NOMO-1 treated with DMSO at 0.1 percent for 48 hours (cell line): ENCODE results near the gene ELAVL1.

ENCODE experiments used
- DNase-seq: peaks from one replicate; lab custom pipeline; 2025; ENCODE audit not compliant: unreplicated experiment; lab: John Stamatoyannopoulos, UW

The ELAVL1 gene

DNA sequence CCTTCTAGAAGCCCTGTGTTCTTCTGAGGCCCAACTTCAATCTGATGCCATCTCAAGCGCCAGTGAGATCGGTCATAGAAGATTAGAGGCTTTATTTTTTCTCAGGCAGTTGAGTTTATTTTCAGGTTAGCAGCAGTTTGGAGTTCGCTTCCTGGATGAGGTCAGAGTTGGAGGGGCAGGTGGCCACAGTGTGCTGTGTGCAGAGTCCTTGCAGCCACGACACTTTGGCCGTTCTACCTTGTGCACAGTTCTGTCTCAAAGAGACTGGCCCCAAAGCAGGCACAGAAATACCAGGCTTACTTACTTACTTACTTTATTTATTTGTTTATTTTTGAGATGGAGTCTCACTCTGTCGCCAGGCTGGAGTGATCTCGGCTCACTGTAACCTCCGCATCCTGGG is 15.9 kb upstream of the ELAVL1 start:
- DNase-seq: no peak

DNA sequence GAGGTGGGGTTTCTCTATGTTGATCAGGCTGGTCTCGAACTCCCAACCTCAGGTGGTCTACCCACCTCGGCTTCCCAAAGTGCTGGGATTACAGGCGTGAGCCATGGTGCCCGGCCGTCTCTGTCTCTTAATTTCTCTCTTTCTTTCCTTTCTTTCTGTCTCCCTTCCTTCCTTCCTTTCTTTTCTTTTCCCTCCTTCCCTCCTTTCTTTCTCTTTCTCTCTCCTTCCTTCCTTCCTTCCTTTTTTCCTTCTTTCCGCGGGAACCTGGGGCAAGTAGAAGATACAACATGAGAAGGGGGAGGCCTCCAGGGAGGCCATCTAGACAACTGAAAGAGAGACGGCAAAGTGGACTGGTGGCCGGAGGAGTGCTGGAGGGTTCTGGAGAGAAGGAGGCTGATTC is 15.2 kb upstream of the ELAVL1 start:
- DNase-seq: no peak

DNA sequence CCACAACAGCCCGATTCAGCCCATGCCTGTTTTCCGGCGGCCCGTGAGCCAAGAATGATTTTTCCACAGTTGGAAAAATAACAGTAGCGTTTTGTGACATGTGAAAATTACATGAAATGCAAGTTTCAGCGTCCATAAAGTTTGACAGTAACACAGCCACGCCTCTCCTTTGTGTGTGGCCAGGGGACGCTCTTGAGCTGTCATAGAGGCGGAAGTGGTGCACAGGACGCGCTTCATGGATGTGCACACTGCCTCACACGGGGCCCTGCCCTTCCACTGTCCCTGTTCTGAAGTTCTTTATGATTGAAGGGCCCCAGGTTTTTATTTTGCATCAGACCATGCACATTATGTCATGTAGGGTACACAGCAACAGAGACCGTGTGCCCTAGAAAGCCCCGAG is 12.4 kb upstream of the ELAVL1 start:
- peak; percentile 17 for DNase-seq

DNA sequence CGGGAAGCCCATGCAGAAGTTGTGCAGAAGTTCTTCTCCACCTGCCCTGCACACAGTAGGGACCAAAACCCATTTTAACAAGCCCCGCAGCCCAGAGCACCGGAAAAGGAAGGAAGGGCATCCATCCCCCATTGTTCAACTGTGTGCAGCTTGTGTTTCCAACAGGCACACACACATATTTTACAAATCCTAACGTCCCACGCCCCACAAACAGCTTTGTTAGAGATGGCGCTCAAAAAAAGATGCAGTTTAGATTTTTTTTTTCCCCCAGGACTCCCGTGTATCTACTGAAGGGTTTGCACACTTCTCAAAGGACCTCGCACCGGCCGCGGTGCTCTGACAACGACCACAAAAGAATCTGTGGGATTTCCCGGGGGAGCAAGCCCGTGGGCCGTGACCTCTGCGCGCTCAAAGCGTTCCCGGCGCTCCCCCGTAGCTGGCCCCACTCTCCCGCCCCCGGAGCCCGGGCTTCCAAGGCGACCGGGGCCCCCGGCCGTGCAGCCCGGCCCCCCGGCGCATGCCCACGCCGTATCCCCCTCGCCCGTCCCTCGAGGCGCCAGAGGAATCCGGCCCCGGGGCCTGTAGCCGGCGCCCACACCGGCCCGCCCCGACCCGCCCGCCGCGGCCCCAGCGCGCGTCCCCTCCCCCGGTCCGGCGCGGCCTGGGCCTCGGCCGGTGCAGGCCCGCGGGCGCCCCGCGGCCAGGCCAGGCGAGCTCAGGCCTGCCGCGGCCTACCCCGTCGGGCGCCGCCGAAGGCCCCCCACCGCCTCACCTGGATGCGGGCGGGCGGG is 523 bp downstream of the ELAVL1 start:
- DNase-seq: peak; percentile 10

DNA sequence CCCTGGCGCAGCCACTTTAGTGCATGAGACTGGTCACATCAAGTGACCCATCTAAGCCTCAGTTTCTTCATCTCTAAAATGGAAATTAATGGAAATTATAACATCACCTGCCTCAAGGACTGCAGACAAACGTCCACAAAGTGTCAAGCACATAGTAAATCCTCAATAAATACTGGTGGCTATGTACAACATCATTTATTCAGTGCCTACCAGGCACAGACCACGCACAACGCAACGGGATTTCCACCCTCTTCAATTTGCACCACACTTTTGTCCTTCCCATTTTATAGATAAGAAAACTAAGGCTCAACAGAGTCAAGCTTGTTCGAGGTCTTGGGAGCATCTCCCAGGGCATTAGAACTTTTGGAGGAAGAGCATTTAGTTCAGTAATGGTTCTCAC is 1.4 kb downstream of the ELAVL1 start:
- no peak for DNase-seq

DNA sequence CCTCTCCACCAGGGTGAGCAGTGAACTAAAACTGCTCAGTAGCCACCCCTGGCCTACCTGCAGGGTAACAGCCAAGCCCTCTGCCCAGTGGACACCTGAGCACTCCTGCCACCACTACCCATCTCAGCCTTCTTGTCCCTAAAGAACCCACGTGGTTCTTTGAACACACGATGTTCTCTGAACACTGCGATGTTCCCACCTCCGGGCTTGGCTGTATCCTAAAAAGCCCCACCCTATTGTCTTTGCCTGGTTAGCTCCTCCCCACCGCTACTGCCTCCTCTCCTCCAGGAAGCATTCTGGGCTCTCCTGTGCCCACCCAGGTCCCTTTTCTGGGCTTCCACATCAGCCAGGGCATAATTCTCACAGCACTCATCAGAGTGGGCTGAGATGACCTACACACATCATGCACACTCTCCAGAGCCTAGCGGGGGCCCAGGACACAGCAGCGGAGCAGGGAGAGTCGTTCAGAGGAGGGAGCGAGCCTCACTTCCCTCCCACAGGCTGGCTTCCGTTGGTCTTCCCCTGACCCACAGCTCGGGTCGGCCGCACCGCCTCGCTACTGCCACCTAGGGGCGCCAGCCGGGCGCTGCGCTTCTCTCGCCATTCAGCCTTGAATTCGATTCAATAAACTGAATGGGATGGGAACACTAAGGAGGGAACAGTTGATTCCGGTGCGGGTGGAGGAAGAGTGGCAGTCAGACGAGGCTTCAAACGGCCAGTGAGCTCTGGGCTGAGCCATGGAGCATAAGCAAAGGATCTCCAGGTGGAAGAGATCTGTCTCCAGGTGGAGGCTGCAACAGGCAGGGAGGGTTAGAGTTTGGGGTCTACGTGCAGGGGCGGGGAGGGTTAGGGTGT is 3.2 kb downstream of the ELAVL1 start:
- DNase-seq: peak; percentile 80

DNA sequence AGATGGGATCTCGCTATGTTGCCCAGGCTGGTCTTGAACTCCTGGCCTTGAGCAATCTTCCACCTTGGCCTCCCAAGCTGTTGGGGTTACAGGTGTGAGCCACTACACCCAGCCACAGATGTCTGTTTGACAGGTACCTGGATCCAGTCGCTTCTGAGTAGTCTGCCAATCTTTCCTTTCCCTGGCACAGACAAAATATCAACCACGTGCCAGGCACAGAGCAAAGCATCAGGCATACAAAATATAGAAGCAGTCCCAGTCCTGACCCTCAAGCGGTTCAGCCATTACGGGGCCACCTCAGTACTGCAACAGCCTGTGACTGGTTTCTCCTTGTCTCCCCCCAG is 3.8 kb downstream of the ELAVL1 start:
- DNase-seq: no peak

DNA sequence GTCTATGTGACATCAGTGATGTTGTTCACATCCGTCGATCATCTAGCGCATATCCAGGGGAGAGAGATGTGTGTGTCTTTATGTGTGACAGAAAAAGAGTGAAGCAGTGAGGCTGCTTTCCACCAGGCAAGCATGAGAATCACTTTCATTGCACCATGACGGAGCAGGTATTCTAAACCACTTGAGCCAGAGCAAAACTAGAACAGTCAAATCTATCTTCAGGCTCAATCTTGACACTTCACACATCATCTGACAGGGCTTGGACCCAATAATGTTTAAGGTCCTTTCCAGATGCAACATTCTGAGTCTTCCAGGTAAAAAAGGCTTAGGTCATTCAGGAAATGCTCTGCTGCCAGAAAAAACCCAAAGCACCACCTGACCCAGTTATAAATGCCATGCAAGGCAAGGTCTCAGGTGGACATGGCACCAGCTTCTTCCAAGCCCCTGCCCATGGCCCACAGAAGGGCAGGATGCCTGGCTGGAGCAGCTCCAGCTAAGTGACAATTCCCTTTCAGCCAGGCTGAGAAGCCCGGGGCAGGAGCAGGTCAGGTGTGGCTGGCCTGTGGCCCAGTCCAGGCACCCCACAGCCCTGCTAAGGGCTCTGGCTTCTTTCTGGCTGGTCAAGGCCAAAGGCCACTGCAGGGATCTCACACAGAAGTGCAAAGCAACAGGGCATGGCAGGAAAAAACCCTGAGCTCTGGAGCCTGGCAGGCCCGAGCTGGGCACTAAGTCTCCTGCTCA is 5.0 kb downstream of the ELAVL1 start:
- DNase-seq: no peak

DNA sequence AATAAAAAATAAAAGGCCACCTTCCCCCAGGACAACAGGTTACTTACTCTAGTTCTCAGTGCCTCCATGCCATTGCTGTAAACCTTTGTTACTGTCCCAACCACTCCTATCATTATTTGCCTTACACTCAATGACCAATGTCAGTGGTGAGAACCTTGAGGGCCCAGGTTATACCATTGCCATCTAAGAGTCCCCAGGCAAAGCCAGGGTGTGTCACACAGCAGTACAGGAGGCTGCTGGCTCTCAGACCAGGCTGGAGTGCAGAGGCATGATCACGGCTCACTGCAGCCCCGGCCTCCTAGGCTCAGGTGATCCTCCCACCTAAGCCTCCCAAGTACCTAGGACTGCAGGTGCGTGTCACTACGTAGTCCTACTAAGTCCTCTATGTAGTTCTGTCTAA is 6.1 kb downstream of the ELAVL1 start:
- no peak for DNase-seq

DNA sequence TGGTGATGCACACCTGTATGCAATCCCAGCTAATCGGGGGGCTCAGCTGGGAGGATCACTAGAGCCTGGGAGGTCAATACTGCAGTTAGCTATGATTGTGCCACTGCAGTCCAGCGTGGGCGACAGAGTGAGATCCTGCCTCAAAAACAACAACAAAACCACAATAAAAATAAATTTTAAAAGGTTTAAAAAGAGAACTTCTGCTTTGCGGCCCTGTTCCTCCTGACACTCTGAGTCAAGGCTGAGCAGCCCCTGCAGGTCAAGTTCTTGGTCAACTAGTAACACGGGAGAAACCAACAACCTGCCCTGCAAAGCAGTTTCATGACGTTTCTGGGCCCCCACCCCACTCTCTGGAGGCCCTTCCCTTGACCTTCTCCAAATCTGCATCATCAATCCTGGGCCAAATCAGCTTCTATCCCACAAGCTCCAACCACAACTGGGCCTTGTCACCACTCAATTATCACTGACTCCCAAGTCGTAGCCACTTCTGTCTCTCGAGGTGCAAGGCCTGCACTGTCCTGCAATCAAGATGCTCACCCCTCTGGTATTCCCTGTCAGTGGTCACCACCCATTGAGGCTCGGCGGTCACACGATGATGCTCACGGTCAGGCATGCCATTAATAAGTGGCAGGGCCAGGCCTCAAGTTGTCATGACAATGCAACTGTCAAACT is 7.5 kb downstream of the ELAVL1 start:
- peak; percentile 32 for DNase-seq

DNA sequence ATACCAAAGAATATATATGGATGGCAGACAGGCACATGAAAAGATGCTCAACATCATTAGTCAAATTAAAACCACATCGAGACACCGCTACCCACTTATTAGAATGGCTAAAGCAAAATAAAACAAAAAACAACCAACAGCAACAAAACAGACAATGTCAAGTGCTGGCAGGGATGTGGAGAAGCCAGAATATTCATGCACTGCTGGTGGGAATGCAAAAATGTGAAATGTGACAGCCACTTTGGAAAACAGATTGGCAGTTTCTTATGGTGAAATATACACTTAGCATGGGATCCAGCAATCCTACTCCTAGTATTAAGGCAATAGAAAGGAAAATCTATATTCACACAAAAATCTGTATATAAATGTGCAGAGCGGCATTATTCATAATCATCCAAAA is 8.6 kb downstream of the ELAVL1 start:
- no peak for DNase-seq

DNA sequence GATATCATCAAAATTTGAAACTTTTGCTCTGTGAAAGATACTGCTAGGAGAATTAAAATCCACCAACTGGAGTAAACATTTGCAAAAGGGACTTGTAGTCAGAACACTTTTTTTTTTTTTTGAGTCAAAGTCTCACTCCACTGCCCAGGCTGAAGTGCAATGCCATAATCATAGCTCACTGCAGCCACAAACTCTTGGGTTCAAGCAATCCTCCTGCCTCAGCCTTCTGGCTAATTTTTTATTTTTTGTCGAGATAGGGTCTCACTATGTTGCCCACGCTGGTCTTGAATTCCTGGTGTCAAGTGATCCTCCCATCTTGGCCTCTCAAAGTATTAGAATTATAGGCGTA is 9.7 kb downstream of the ELAVL1 start:
- DNase-seq: no peak

DNA sequence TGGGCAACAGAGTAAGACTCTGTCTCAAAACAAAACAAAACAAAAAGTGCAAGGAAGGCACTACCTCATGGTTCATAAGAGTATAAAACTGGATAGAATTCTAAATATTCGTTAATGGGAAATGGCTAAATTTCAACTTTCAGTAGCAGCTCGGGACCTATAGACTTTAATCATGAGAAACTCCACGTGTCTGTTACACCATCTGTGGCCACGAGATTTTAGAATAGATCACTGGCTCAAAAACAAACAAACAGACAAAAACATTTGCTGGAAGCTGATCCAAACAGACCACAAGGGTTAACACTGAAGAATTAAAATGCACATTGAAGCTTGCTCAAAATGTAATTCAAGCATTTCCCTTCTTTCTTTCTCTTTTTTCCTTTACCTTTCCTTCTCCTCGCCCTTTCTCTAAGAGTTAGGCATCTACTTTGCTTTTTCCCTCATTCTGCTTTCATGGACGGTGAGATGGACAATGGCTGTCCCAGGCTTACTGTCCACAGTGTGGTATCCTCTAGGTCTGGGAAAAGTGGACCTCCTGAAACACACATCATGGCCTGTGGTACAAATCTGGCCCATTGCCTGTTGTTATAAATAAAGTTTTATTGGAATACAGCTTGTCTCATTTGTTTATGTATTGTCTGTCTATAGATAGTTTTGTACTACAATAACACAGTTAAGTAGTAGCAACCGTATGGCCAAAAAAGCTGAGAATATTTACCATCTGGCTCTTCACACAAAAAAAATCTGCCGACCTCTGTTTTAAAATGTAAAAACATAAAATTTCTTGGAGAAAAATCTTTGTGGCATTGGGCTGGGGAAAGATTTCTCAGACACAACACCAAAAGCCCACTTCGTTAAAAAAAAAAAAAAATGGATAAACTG is 10.3 kb downstream of the ELAVL1 start:
- no peak for DNase-seq

DNA sequence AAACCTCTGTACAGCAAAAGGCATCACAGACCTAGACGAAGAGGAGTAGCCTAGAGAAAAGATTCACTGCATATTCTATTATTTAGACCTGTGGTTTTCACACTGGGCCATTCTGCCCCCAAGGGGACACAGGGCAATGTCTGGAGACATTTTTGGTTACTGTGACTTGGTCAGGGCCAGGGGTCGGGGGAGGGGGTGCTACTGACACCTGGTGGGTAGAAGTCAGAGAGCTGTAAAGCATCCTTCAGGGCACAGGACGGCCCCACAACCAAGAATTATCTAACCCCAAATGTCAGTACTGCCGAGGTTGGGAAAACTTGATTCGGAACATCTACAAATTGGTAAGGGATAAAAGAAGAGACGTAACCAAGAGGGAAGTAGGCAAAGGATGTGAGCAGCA is 11.3 kb downstream of the ELAVL1 start:
- no peak for DNase-seq

DNA sequence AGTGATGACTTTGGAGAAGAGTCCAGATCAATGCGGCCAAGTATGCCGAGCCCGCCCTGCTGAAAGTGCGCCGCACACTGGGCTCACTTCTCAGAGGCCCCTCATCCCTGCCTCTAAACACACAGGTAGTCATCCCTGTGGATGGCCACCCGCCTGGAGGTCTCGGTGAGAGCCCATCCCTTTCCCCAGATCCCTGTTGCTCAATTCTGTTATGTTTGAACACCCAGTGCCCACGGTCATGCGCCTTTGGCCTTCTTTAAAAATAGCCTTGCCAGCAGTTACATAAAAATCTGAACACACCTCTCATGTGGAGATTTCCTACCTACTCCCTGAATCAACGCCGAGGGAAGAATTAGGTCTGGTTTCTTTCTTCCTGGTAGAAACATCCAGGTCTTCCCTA is 11.9 kb downstream of the ELAVL1 start:
- DNase-seq: no peak

DNA sequence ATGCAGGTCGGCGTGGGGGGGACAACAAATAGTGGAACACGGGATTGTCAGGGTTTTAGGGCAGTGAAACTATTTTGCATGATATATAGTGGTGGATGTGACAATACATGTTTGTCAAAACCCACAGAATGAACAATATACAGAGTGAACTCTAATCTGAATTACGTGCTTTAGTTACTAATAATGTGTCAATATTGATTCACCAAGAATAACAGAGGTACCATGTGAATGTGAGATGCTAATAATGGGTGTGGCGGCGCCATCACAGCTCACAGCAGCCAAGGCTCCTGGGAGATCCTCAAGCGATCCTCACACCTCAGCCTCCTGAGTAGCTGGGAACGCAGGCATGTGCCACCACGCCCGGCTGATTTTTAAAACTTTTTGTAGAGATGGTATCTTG is 12.9 kb downstream of the ELAVL1 start:
- DNase-seq: no peak

DNA sequence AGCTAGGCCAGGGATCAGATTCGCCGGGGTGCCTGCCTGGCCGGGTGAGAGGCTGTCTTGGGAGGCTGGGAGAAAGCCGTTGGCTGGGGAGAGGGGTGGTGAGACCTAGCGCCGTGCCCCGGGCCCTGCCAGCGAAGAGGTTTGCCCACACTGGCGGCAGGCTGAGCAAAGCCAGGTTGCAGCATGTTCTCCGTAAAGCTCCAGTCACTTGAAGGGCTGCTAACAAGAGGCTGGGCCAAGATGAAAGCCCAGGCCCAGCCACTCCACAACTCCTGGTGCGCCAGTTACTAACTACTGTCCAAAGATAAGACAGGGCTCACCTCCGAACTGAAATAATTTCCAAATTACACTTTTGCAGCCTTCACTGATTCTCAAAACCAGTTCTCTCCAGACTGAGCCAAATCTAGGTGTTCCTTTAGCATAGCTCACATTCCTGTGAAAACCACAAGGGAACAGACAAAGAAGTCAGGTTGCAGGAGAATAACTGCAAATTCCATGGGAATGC is 16.3 kb downstream of the ELAVL1 start:
- DNase-seq: no peak

DNA sequence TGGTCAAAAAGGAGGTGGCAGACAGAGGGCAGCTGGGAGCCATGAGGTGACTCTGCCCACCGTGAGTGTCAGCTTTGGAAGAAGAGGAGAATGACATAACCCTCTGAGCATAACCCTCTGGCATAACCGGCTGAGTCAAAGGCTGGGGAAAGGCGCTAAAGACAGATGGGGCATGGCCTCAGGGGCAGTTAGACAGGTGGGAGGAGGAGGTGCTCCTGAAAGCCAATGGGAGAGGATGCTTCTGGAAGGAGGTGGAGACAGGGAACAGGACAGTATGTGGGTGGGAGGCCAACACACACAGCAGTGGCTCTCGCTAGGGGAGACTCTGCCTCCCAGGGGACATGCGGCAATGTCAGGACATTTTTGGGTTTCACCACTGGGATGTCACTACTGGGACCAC is 17.1 kb downstream of the ELAVL1 start:
- no peak for DNase-seq

DNA sequence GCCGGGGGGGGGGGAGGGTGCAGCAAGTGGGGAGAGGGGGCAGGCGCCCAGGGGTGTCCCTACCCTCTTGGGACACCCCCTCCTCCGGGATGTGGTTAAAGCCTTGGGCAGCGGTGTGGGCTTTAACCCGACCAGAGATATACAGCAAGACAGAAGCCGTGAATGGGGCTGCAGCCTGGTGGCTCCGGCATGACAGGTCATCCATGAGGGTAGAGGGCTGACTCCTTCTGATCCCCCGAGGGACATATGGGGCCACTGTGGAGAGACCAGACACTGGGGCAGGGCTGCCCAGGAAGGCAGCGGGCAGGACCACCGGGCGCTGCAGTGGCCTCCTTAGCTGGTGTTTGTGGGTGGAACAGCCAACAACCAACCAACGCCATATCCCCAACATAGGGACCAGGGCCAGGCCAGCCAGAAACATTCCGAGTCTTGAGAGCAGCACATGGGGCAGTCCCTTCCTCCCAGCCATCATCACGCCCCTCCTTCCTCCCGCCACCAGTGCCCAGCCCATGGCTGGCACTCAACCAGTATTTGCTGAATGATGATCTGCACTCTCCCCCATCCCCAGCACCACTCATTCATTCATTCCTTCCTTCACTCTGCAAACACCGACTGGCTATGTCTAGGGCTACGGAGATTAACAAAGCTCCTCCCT is 18.2 kb downstream of the ELAVL1 start:
- DNase-seq: no peak
